Activated T-cell treated with anti-CD3 and anti-CD28 coated beads for 4 hours (primary cell): ENCODE results near the gene ZNF24.

Source experiments
- DNase-seq: peaks from one replicate; pipeline ENCODE4 v3.0.0-alpha.2; 2020

ZNF24 gene

GRCh38 chr18:35352778-35353177, 8.6 kb upstream of the ZNF24 start:
- no peak for DNase-seq

DNA sequence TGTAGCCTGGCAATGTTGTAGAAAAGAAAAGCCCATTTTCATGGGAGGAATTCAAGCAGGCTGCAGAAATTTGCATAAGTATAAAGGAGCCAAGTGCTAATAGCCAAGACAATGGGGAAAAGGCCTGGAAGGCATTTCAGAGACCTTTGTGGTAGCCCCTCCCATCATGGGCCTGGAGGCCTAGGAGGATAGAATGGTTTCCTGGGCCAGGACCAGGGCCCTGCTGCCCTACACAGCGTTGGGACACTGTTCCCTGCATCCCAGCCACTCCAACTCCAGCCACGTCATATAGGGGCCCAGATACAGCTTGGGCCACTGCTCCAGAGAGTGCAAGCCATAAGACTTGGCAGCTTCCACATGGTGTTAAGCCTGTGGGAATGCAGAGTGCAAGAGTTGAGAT, 8.1 kb upstream of the ZNF24 start:
- no peak for DNase-seq

- DNase-seq: no peak
These were observed 3.8 kb upstream of the ZNF24 start for GRCh38 chr18:35348001-35348400.

DNA sequence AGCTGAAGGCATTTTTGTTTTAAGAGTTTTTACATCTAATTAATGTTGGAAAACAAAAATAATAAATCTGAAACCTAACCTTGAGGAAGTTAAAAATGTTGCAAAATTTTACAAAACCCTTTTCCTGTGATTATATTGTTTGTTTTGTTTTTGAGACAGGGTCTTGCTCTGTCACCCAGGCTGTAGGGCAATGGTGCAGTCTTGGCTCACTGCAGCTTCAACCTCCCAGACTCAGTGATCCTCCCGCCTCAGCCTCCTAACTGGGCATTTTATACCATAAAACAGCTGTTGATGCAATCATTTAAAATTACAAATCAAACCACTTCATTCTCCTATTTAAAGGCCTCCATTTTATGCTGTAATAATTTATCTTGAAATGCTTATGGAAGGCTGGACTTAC, 1.7 kb upstream of the ZNF24 start:
- DNase-seq: no peak

- no peak for DNase-seq
These were observed 1.3 kb upstream of the ZNF24 start for GRCh38 chr18:35345460-35345921.

- DNase-seq: no peak
These were observed 678 bp upstream of the ZNF24 start for GRCh38 chr18:35344736-35345459.

DNA sequence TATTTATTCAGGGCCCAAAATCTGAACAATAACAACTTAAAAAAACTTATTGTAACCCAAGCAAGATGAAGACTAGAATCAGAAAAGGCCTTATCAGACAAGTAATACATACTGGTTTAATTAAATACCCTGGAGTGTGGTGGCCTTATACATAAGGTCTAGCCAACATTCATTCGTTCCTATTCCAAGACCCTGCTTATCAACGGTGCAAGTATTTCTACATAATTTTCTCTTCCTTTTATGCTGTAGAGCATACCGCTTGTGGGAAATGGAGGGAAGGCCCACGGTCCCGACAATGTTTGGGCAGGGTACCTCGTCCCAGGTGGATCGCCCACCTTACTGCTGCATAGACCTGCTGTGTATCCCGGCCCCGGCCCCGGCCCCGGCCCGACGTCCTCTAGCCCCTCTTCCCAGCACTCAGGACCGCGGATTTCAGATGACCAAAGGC, 708 bp downstream of the ZNF24 start:
- no peak for DNase-seq

- no peak for DNase-seq
These were observed 6.9 kb downstream of the ZNF24 start for GRCh38 chr18:35337286-35337685.

DNA sequence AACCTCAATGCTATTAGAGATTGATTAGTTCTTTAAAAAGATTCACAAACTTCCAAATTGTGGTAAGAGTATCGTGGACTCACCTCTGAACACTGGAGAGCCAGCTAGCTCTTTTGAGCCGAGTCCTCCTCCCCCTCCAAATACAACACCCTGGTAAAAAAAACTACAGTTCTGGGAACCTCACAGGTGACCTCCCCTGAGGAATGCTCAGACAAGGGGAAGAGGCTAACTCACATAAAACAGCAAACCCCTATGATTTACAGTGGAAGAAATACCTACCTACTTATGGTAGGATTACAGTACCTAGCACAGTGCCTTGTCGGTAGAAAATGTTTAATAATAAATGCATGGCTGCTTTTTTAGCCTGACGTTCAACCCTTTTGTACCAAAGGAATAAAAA, 8.4 kb downstream of the ZNF24 start:
- DNase-seq: no peak

- no peak for DNase-seq
These were observed 9.4 kb downstream of the ZNF24 start for GRCh38 chr18:35334821-35335220.

- no peak for DNase-seq
These were observed 10.0 kb downstream of the ZNF24 start for GRCh38 chr18:35334212-35334611.

DNA sequence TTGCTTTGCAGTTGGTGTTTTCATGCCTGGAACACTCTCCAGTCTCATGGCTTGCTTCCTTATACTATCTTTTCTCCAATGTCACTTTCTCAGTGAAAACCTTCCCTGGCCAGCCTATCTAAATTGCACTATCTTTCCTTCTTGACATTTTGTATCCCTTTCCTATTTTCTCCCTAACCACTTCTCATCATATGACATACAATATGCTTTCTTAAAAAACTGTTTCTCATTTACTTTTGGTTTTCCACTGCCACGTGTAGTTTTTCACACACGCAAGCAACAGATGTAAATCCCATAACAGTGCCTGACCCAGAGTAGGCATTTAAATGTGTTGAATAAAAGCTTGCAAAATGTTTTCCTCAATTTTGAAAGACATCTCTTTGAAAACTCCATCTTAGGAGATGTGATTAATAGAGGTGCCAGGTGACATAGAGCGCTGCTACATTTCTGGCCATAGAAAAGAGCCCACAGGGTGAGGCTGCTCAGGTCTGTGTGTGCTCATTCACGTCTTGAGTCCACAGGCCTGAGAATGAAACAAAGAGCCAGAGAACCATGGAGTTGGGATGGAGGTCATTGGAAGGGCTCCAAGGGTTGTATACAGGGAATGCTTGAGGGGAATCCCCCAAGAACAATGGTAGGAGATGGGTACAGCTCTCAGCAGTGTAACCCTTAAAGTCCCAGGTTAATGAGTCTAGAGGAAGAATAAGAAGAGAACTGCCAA, 12.7 kb downstream of the ZNF24 start:
- DNase-seq: no peak

- DNase-seq: no peak
These were observed 15.4 kb downstream of the ZNF24 start for GRCh38 chr18:35328868-35329267.

- no peak for DNase-seq
These were observed 17.4 kb downstream of the ZNF24 start for GRCh38 chr18:35326695-35327387.

DNA sequence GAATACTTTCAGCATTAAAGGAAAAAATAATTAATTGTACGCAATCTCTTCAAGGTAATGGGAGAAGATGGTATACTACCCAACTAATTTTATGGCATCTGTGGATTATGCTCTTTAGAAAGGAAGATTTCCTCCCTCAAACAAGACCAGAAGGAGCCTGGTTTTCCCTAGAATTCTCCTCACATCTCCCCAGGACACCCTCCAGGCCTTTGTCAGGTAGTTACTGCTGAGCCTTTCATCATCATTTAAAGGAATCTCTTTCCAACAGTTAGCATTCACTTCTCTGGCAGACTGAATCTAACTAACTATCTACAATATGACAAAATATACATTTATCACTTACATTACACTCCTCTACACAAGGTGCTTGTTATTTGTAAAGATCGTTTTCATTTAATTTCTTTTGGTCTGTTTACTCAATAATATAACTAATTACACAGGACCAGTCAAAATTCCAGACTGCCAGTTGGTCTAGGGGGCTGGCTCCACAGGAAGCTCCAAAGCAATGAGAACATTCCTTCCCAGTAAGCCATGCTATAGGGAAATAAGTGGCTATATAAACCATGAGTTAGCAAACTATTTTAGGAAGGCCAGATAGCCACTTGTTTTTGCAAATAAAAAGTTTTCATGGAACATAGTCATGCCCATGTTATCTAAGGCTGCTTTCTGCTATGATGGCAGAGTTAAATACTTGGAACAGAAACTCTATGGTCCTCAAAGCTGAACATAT, 19.1 kb downstream of the ZNF24 start:
- no peak for DNase-seq

- DNase-seq: no peak
These were observed 21.4 kb downstream of the ZNF24 start for GRCh38 chr18:35322486-35323458.

GRCh38 chr18:35311496-35311895, 32.7 kb downstream of the ZNF24 start:
- DNase-seq: no peak

DNA sequence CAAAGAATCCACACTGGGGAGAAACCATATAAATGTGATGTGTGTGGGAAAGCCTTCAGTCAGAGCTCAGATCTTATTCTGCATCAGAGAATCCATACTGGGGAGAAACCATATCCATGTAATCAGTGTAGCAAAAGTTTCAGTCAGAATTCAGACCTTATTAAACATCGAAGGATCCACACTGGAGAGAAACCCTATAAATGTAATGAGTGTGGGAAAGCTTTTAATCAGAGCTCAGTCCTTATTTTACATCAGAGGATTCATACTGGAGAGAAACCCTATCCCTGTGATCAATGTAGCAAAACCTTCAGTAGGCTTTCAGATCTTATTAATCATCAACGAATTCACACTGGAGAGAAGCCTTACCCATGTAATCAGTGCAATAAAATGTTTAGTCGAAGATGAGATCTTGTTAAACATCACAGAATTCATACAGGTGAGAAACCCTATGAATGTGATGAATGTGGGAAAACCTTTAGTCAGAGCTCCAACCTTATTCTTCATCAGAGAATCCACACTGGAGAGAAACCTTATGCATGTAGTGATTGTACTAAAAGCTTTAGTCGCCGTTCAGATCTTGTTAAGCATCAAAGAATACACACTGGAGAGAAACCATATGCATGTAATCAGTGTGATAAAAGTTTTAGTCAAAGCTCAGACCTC, 37.5 kb downstream of the ZNF24 start:
- DNase-seq: no peak

DNA sequence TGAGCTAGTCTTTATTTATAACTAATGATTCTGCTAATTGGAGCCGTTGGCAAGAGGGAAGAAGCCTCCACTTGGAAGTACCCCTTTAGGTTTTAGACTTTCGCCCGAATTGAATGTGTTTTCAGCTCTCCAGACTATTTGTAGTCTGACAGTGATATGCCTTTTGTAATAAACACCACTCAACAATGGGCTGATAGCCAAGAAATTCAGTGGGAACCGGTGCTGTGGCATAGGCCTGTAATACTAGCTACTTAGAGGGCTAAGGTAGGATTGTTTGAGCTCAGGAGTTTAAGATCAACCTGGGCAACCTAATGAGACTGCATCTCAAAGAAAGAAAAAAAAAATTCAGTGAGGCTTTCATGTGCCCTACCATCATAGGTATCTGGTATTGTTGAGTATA, 40.6 kb downstream of the ZNF24 start:
- DNase-seq: no peak

DNA sequence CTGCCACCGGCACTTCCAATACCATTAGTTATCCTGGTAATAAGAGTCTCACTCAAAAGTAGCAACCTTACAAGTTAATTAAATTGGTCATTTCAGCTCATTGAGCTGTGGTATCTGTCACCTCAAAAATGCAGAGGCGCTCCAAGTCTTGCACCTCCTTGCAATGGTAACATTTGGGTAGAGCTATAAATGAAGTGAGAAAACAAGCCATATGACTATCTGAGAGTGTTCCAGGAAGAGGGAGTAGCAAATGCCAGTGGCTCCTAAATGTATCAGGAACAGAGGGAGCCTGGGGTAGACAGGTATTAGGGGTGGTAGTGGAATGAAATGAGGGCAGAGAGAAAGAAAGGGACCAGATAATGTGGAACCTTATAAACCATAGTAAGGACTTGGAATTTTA, 48.2 kb downstream of the ZNF24 start:
- no peak for DNase-seq

- no peak for DNase-seq
These were observed 53.1 kb downstream of the ZNF24 start for GRCh38 chr18:35291166-35291565.
